H1 (cell line): ENCODE measurements around the gene KISS1R. TPM values are rescaled to one million over a fixed set of nuclear protein-coding genes. Genes with fewer than 3 reads are reported as not detected.

Source experiments
- CBX5 ChIP-seq: fragments of 300-800, 300-1000 bp; sonication (generic); IDR thresholded peaks from 2 replicates; pipeline ENCODE4 v1.7.1; 2016; ENCODE audit warnings: antibody characterized with exemption, low read length, low read depth
- CBX8 ChIP-seq: fragments of 300-800, 300-1000 bp; sonication (generic); IDR thresholded peaks from 2 replicates; pipeline ENCODE4 v1.7.1; 2016; ENCODE audit warnings: low read depth, low read length, borderline replicate concordance
- CHD7 ChIP-seq: fragments of 300-600 bp; sonication (generic); IDR thresholded peaks from 2 replicates; pipeline ENCODE4 v1.7.1; 2012; ENCODE audit warnings: low read length, moderate library complexity, mild to moderate bottlenecking, inconsistent platforms; ENCODE audit not compliant: insufficient replicate concordance
- E2F6 ChIP-seq: IDR thresholded peaks from 2 replicates; pipeline ENCODE4 v1.6.1; 2012; ENCODE audit warnings: inconsistent platforms
- HDAC6 ChIP-seq: IDR thresholded peaks from one replicate; pipeline ENCODE4 v1.7.1; 2012; ENCODE audit warnings: low read depth, mild to moderate bottlenecking, inconsistent platforms, low read length, moderate library complexity
- JUN ChIP-seq: IDR thresholded peaks from 2 replicates; pipeline ENCODE4 v1.6.1; 2011; ENCODE audit warnings: low read depth, mild to moderate bottlenecking, improper control_type of control experiment, low read length
- JUND ChIP-seq: IDR thresholded peaks from 2 replicates; pipeline ENCODE4 v1.6.1; 2011; ENCODE audit warnings: mild to moderate bottlenecking, improper control_type of control experiment, low read length
- NRF1 ChIP-seq: IDR thresholded peaks from 2 replicates; pipeline ENCODE4 v1.6.1; 2011; ENCODE audit warnings: mild to moderate bottlenecking, low read depth, low read length, improper control_type of control experiment
- POLR2A ChIP-seq, 2 experiments: IDR thresholded peaks; 1 replicate in 1 of 2; 2 replicates in 1 of 2; pipeline ENCODE4 v1.6.1; 2011; ENCODE audit warnings: low read depth in 2 of 2, low read length in 2 of 2, mild to moderate bottlenecking in 2 of 2; ENCODE audit errors: control extremely low read depth in 1 of 2
- POLR2AphosphoS5 ChIP-seq: IDR thresholded peaks from 2 replicates; pipeline ENCODE4 v1.6.1; 2011; ENCODE audit warnings: low read depth, low read length
- SP1 ChIP-seq: IDR thresholded peaks from 2 replicates; pipeline ENCODE4 v1.6.1; 2011; ENCODE audit warnings: low read depth, low read length
- TAF1 ChIP-seq: IDR thresholded peaks from 2 replicates; pipeline ENCODE4 v1.6.1; 2011; ENCODE audit warnings: mild to moderate bottlenecking, low read depth, low read length
- polyA plus RNA-seq, 7 experiments: library from polyadenylated mRNA; depleted of rRNA in 3 of 7; stranded (reverse) in 5 of 7; unstranded in 2 of 7; fragments of >200 nt in 5 of 7; fragments of 200-250 nt in 2 of 7; gene quantifications; 1 replicate in 5 of 7; 2 replicates in 1 of 7; 4 replicates in 1 of 7; pipeline versions ENCODE4 v1.2.1 to v1.2.3, GENCODE V29; 2011 to 2013; ENCODE audit warnings: missing spikeins in 2 of 7, mixed read lengths in 2 of 7
- total RNA-seq: library from RNA; stranded (reverse); fragmentation: NEBNext Ultra II Directional; extraction: Animal tissue kit (Norgen Biotek cat#: 25700); gene quantifications from 2 replicates; pipeline ENCODE4 v1.2.1, GENCODE V29; 2021

KISS1R gene
- total and polyA plus RNA-seq, 2 of the 8 experiments (the other 6 are each of a cell fraction or from before 2014, with no cell fraction given), result 2.3 to 2.7 TPM

DNA sequence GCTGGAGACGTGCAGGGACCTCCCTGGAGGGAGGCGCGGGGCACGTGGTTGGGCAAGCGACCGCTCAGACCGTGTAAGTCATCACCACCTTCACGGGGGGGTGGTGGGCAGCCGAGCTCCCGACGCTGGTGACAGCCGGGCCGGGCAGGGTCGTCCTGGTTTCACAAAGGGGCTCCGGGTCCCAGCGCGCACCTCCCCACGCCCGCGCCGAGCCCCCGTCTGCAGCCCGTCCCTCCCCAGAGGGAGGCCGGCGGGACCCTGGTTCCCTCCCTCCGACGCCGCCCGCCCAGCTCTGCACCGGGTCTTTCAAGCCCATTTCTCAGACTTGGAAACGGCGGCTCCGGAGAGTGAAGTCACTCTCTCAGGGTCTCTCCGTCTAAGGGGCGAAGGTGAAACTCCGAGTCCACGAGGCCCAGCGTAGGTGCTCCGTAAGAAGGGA is 8.0 kb downstream of the KISS1R start (continued):
- TF ChIP-seq CHD7 (no peak), HDAC6 (no peak), POLR2AphosphoS5 (no peak), NRF1 (no peak), CBX8 (no peak), TAF1 (0 out of 2 replicates have a peak, but pooled peaks have one; percentile 16), JUN (no peak), CBX5 (no peak), SP1 (0 out of 2 replicates have a peak, but pooled peaks have one; percentile 39), JUND (0 out of 2 replicates have a peak, but pooled peaks have one; percentile 11), POLR2A (IDR thresholded peaks at IDR 0.05; ENCODE audit: control extremely low read depth in 1 of 2, low read depth in 2 of 2, low read length in 2 of 2) (no peak), E2F6 (no peak; the same call in 1 of the 2 replicates)
